HEK293T (cell line): ENCODE measurements around the gene GRPEL2.

ENCODE experiments used
- CTCF ChIA-PET: fragments of 350-600 bp; formaldehyde crosslinking; extraction: SDS; loops from one replicate; lab custom pipeline; 2021; ENCODE audit warnings: antibody characterized with exemption, inconsistent platforms; lab: Yijun Ruan, JAX
- POLR2A ChIA-PET: fragments of 350-600 bp; formaldehyde crosslinking; extraction: SDS; loops from one replicate; lab custom pipeline; 2020; ENCODE audit warnings: antibody characterized with exemption, inconsistent platforms; lab: Yijun Ruan, JAX
- DNase-seq: peaks from one replicate; pipeline ENCODE4 v3.0.0; 2012; ENCODE audit warnings: mixed read lengths; ENCODE audit errors: extremely low spot score
- ARNT ChIP-seq: fragments of 450-650 bp; IDR thresholded peaks from 2 replicates; pipeline ENCODE4 v1.6.1; 2017; ENCODE audit warnings: mild to moderate bottlenecking
- BHLHE40 ChIP-seq: fragments of 450-650 bp; IDR thresholded peaks from 2 replicates; pipeline ENCODE4 v1.6.1; 2016; ENCODE audit warnings: mild to moderate bottlenecking, moderate library complexity, borderline replicate concordance
- CTBP1 ChIP-seq: fragments of 450-650 bp; IDR thresholded peaks from 2 replicates; pipeline ENCODE4 v1.6.1; 2016; ENCODE audit warnings: borderline replicate concordance
- ELF4 ChIP-seq: fragments of 450-650 bp; IDR thresholded peaks from 2 replicates; pipeline ENCODE4 v1.6.1; 2017; ENCODE audit warnings: antibody characterized with exemption
- FOXA1 ChIP-seq: fragments of 450-650 bp; IDR thresholded peaks from 2 replicates; pipeline ENCODE4 v1.6.1; 2016; ENCODE audit warnings: mild to moderate bottlenecking
- FOXK2 ChIP-seq: fragments of 450-650 bp; IDR thresholded peaks from 2 replicates; pipeline ENCODE4 v1.6.1; 2016; ENCODE audit warnings: mild to moderate bottlenecking
- FOXM1 ChIP-seq: fragments of 450-650 bp; IDR thresholded peaks from 2 replicates; pipeline ENCODE4 v1.6.1; 2017; ENCODE audit warnings: mild to moderate bottlenecking, borderline replicate concordance
- HDGF ChIP-seq: fragments of 450-650 bp; IDR thresholded peaks from 2 replicates; pipeline ENCODE4 v1.6.1; 2017; ENCODE audit warnings: antibody characterized with exemption, borderline replicate concordance
- L3MBTL2 ChIP-seq: fragments of 450-650 bp; conservative IDR thresholded peaks from 2 replicates; pipeline ENCODE4 v1.6.1; 2016; ENCODE audit warnings: mild to moderate bottlenecking
- LEF1 ChIP-seq: fragments of 450-650 bp; IDR thresholded peaks from 2 replicates; pipeline ENCODE4 v1.6.1; 2017; ENCODE audit warnings: mild to moderate bottlenecking, borderline replicate concordance
- NFRKB ChIP-seq: fragments of 450-650 bp; IDR thresholded peaks from 2 replicates; pipeline ENCODE4 v1.6.1; 2016; ENCODE audit warnings: mild to moderate bottlenecking, moderate library complexity
- PKNOX1 ChIP-seq: fragments of 450-650 bp; IDR thresholded peaks from 2 replicates; pipeline ENCODE4 v1.6.1; 2016
- SP1 ChIP-seq: fragments of 450-650 bp; IDR thresholded peaks from 2 replicates; pipeline ENCODE4 v1.6.1; 2017
- SUZ12 ChIP-seq: fragments of 450-650 bp; IDR thresholded peaks from 2 replicates; pipeline ENCODE4 v1.6.1; 2016; ENCODE audit warnings: mild to moderate bottlenecking
- TARDBP ChIP-seq: fragments of 450-650 bp; IDR thresholded peaks from 2 replicates; pipeline ENCODE4 v1.6.1; 2016
- ZNF384 ChIP-seq: fragments of 450-650 bp; IDR thresholded peaks from 2 replicates; pipeline ENCODE4 v1.6.1; 2016

GRPEL2 gene

GRCh38 chr5:149322518-149322917 lies 22.8 kb upstream of the GRPEL2 start:
- CTCF ChIA-PET = interaction anchor here (0.7 kb wide), 1 partner anchor 45 kb away, joined by 3 read pairs; no protein-coding TSS in a partner anchor
- POLR2A ChIA-PET = interaction anchor here (1.2 kb wide), 1 partner anchor 35 kb away, joined by 3 read pairs; the partner anchor contains the start of gene PCYOX1L
- TF ChIP-seq FOXM1 (no peak), FOXK2 (no peak), BHLHE40 (no peak), SP1 (no peak), CTBP1 (no peak), NFRKB (no peak), L3MBTL2 (no peak), HDGF (no peak), PKNOX1 (no peak), ZNF384 (no peak), SUZ12 (no peak), FOXA1 (no peak), LEF1 (no peak), ARNT (no peak), TARDBP (no peak), ELF4 (no peak)
- no peak for DNase-seq

- ChIA-PET CTCF (interaction anchor here (0.7 to 1.2 kb wide), 2 partner anchors 44 to 111 kb away, joined by 3 to 4 read pairs; no protein-coding TSS in a partner anchor), POLR2A (interaction anchor here (1.2 to 1.5 kb wide), 2 partner anchors 21 to 34 kb away, joined by 3 to 5 read pairs; partner anchors contain the start of gene PCYOX1L)
- DNase-seq = no peak
- TF ChIP-seq L3MBTL2 = no peak
- TF ChIP-seq CTBP1 = no peak
- TF ChIP-seq LEF1 = no peak
- no peak for TF ChIP-seq NFRKB
- no peak for TF ChIP-seq ZNF384
- TF ChIP-seq BHLHE40 = no peak
- TF ChIP-seq FOXM1 = no peak
- TF ChIP-seq TARDBP = no peak
- TF ChIP-seq SP1 = no peak
- TF ChIP-seq ARNT = no peak
- TF ChIP-seq FOXA1 = no peak
- no peak for TF ChIP-seq FOXK2
- TF ChIP-seq HDGF = no peak
These were observed 22.1 kb upstream of the GRPEL2 start for GRCh38 chr5:149323210-149323609.

- TF ChIP-seq ZNF384 (no peak), L3MBTL2 (no peak), CTBP1 (no peak), HDGF (no peak), SUZ12 (no peak), ARNT (no peak), LEF1 (no peak), TARDBP (no peak), PKNOX1 (no peak), FOXM1 (no peak)
- CTCF ChIA-PET = interaction anchor here (1.2 to 1.4 kb wide), 2 partner anchors 44 to 111 kb away, joined by 3 to 4 read pairs; no protein-coding TSS in a partner anchor
- no peak for DNase-seq
- POLR2A ChIA-PET = interaction anchor here (1.2 to 1.5 kb wide), 2 partner anchors 21 to 34 kb away, joined by 3 to 5 read pairs; partner anchors contain the start of gene PCYOX1L
These were observed 21.6 kb upstream of the GRPEL2 start for GRCh38 chr5:149323621-149324205.

- no peak for TF ChIP-seq PKNOX1
- no peak for TF ChIP-seq FOXK2
- no peak for TF ChIP-seq L3MBTL2
- TF ChIP-seq TARDBP = no peak
- TF ChIP-seq SUZ12 = no peak
- no peak for TF ChIP-seq BHLHE40
- TF ChIP-seq LEF1 = no peak
- no peak for TF ChIP-seq NFRKB
- TF ChIP-seq SP1 = no peak
- TF ChIP-seq HDGF = no peak
- ChIA-PET POLR2A (interaction anchor here (0.8 to 1.0 kb wide), 2 partner anchors 9 to 21 kb away, joined by 3 read pairs; partner anchors contain the start of gene GRPEL2), CTCF (interaction anchor here (1.4 kb wide), 1 partner anchor 43 kb away, joined by 3 read pairs; no protein-coding TSS in a partner anchor)
- DNase-seq = no peak
These were observed 20.7 kb upstream of the GRPEL2 start for GRCh38 chr5:149324641-149325040.

GRCh38 chr5:149325166-149325735 lies 20.0 kb upstream of the GRPEL2 start:
- no peak for TF ChIP-seq TARDBP
- no peak for TF ChIP-seq ARNT
- TF ChIP-seq FOXM1 = no peak
- TF ChIP-seq ELF4 = no peak
- TF ChIP-seq NFRKB = no peak
- TF ChIP-seq ZNF384 = no peak
- TF ChIP-seq PKNOX1 = no peak
- no peak for TF ChIP-seq LEF1
- TF ChIP-seq SUZ12 = no peak
- no peak for TF ChIP-seq BHLHE40
- TF ChIP-seq HDGF = no peak
- no peak for TF ChIP-seq SP1
- no peak for TF ChIP-seq FOXA1
- no peak for TF ChIP-seq CTBP1
- no peak for TF ChIP-seq L3MBTL2
- no peak for TF ChIP-seq FOXK2
- no peak for DNase-seq
- ChIA-PET POLR2A (interaction anchor here (0.8 to 1.0 kb wide), 2 partner anchors 9 to 20 kb away, joined by 3 read pairs; partner anchors contain the start of gene GRPEL2), CTCF (interaction anchor here (0.6 to 1.4 kb wide), 2 partner anchors 43 to 495 kb away, joined by 3 read pairs; no protein-coding TSS in a partner anchor)
